HEK293 (cell line): ENCODE results near the gene ADAMTS12.

Experiments
- BCL11A ChIP-seq: fragments of 450-650 bp; formaldehyde crosslinking; IDR thresholded peaks from 2 replicates; pipeline ENCODE4 v1.5.1; 2016; ENCODE audit warnings: low read depth, missing biosample characterization, missing genetic modification characterization
- CTCF ChIP-seq: fragments of 450-650 bp; formaldehyde crosslinking; IDR thresholded peaks from 2 replicates; pipeline ENCODE4 v1.5.1; 2016; ENCODE audit warnings: missing biosample characterization, missing genetic modification characterization
- TRIM28 ChIP-seq: IDR thresholded peaks from 2 replicates; pipeline ENCODE4 v1.6.1; 2011; ENCODE audit warnings: low read length, control low read depth, borderline replicate concordance
- WT1 ChIP-seq: fragments of 450-650 bp; formaldehyde crosslinking; IDR thresholded peaks from 2 replicates; pipeline ENCODE4 v1.5.1; 2016; ENCODE audit warnings: missing biosample characterization, missing genetic modification characterization
- ZEB2 ChIP-seq: fragments of 450-650 bp; formaldehyde crosslinking; IDR thresholded peaks from 2 replicates; pipeline ENCODE4 v1.5.1; 2016; ENCODE audit warnings: missing biosample characterization, missing genetic modification characterization
- ZFP41 ChIP-seq: fragments of 450-650 bp; formaldehyde crosslinking; IDR thresholded peaks from 2 replicates; pipeline ENCODE4 v1.5.1; 2016; ENCODE audit warnings: missing biosample characterization, missing genetic modification characterization, borderline replicate concordance
- ZNF138 ChIP-seq: fragments of 450-650 bp; formaldehyde crosslinking; IDR thresholded peaks from 2 replicates; pipeline ENCODE4 v1.5.1; 2016; ENCODE audit warnings: missing biosample characterization, missing genetic modification characterization, borderline replicate concordance
- ZNF449 ChIP-seq: fragments of 450-650 bp; formaldehyde crosslinking; IDR thresholded peaks from 2 replicates; pipeline ENCODE4 v1.5.1; 2017; ENCODE audit warnings: missing biosample characterization, mild to moderate bottlenecking, missing genetic modification characterization, moderate library complexity
- ZNF510 ChIP-seq: fragments of 450-650 bp; formaldehyde crosslinking; IDR thresholded peaks from 2 replicates; pipeline ENCODE4 v1.5.1; 2018; ENCODE audit warnings: mild to moderate bottlenecking, missing genetic modification characterization, missing biosample characterization; ENCODE audit not compliant: insufficient replicate concordance
- ZNF629 ChIP-seq: fragments of 450-650 bp; formaldehyde crosslinking; IDR thresholded peaks from 2 replicates; pipeline ENCODE4 v1.5.1; 2017; ENCODE audit warnings: missing biosample characterization, missing genetic modification characterization
- ZNF768 ChIP-seq: fragments of 450-650 bp; formaldehyde crosslinking; IDR thresholded peaks from 2 replicates; pipeline ENCODE4 v1.5.1; 2018; ENCODE audit warnings: missing biosample characterization, mild to moderate bottlenecking, missing genetic modification characterization
- ZSCAN18 ChIP-seq: fragments of 450-650 bp; formaldehyde crosslinking; IDR thresholded peaks from 2 replicates; pipeline ENCODE4 v1.5.1; 2016; ENCODE audit warnings: missing biosample characterization, missing genetic modification characterization
- ZSCAN5A ChIP-seq: fragments of 450-650 bp; formaldehyde crosslinking; IDR thresholded peaks from 2 replicates; pipeline ENCODE4 v1.5.1; 2016; ENCODE audit warnings: missing biosample characterization, missing genetic modification characterization

- TF ChIP-seq ZFP41 (no peak), CTCF (tag by site-specific recombination) (no peak), TRIM28 (no peak), ZNF629 (tag by site-specific recombination) (no peak), BCL11A (tag by site-specific recombination) (no peak), WT1 (tag by site-specific recombination) (no peak), ZNF449 (no peak), ZSCAN5A (no peak), ZEB2 (tag by site-specific recombination) (no peak), ZSCAN18 (no peak), ZNF510 (no peak), ZNF138 (no peak), ZNF768 (tag by site-specific recombination) (no peak)
Measured at GRCh38 chr5:33711094-33711679, 180.6 kb downstream of the ADAMTS12 start.
